CD14-positive monocyte (primary cell): ENCODE results near the gene PAGR1. TPM values are rescaled to one million over a fixed set of nuclear protein-coding genes. Genes with fewer than 3 reads are reported as not detected.
"Not testable (repeated sequence)": the region's sequence is repeated elsewhere in the genome, so short reads cannot be mapped to it uniquely, and the experiment has no call there.

Experiments used
- DNase-seq, 3 donors: peaks; one replicate each; pipeline ENCODE4 v3.0.0-alpha.2; 2011 to 2022
- H2AFZ ChIP-seq: 2 replicates; pipeline ENCODE4 v1.6.0; 2012; ENCODE audit warnings: mild to moderate bottlenecking, low read depth, low read length, inconsistent platforms; ENCODE audit not compliant: insufficient read depth, poor library complexity, severe bottlenecking
- H3K27ac ChIP-seq, 2 donors: 1 replicate in 1 of 2; 2 replicates in 1 of 2; pipeline ENCODE4 v1.5.1; 2012 to 2013; ENCODE audit warnings: low read length in 2 of 2, control low read depth in 1 of 2, inconsistent platforms in 1 of 2, low read depth in 1 of 2, mild to moderate bottlenecking in 1 of 2
- H3K27me3 ChIP-seq, 2 donors: one replicate each; pipeline versions ENCODE4 v1.6.0 to v1.6.1; 2011 to 2013; ENCODE audit warnings: low read length in 2 of 2; ENCODE audit not compliant: control insufficient read depth in 2 of 2, insufficient read depth in 2 of 2
- H3K36me3 ChIP-seq, 2 donors: replicated peaks in 1 of 2; 1 replicate in 1 of 2; 2 replicates in 1 of 2; pipeline versions ENCODE4 v1.5.1 to v1.6.1; 2012 to 2013; ENCODE audit warnings: low read length in 2 of 2, control low read depth in 1 of 2, inconsistent platforms in 1 of 2, mild to moderate bottlenecking in 1 of 2; ENCODE audit not compliant: insufficient read depth in 2 of 2, control insufficient read depth in 1 of 2
- H3K4me1 ChIP-seq, 2 donors: 1 replicate in 1 of 2; 2 replicates in 1 of 2; pipeline versions ENCODE4 v1.5.1 to v1.6.1; 2012 to 2013; ENCODE audit warnings: low read length in 2 of 2, control low read depth in 1 of 2, inconsistent platforms in 1 of 2, mild to moderate bottlenecking in 1 of 2, moderate library complexity in 1 of 2; ENCODE audit not compliant: insufficient read depth in 2 of 2, control insufficient read depth in 1 of 2
- H3K4me2 ChIP-seq: replicated peaks from 2 replicates; pipeline ENCODE3; 2012; ENCODE audit warnings: low read length, moderate library complexity, mild to moderate bottlenecking; ENCODE audit not compliant: poor library complexity, severe bottlenecking; ENCODE audit errors: extremely low read depth
- H3K4me3 ChIP-seq, 3 experiments: fragments of 200-600 bp in 1 of 3; sonication (generic) in 1 of 3; replicated peaks in 1 of 3; 1 replicate in 2 of 3; 2 replicates in 1 of 3; pipeline ENCODE4 v1.5.1; 2011 to 2013; ENCODE audit warnings: low read length in 3 of 3, mild to moderate bottlenecking in 3 of 3, control low read depth in 2 of 3, low read depth in 2 of 3, inconsistent platforms in 1 of 3, moderate library complexity in 1 of 3
- H3K79me2 ChIP-seq: 2 replicates; pipeline ENCODE4 v1.6.0; 2012; ENCODE audit warnings: mild to moderate bottlenecking, control low read depth, inconsistent platforms, low read length, moderate library complexity; ENCODE audit not compliant: insufficient read depth
- H3K9ac ChIP-seq: 2 replicates; pipeline ENCODE4 v1.6.0; 2017; ENCODE audit warnings: low read length, mild to moderate bottlenecking; ENCODE audit not compliant: insufficient read depth, poor library complexity, severe bottlenecking
- H3K9me3 ChIP-seq, 2 donors: replicated peaks in 1 of 2; 1 replicate in 1 of 2; 2 replicates in 1 of 2; pipeline versions ENCODE4 v1.5.1 to v1.6.1; 2012 to 2013; ENCODE audit warnings: low read length in 2 of 2, control low read depth in 1 of 2; ENCODE audit not compliant: control insufficient read depth in 1 of 2, insufficient read depth in 1 of 2
- H4K20me1 ChIP-seq: 2 replicates; pipeline ENCODE4 v1.6.0; 2012; ENCODE audit warnings: mild to moderate bottlenecking, low read length, control low read depth, moderate library complexity; ENCODE audit not compliant: insufficient read depth
- H3K27ac Mint-ChIP-seq, 7 donors: one replicate each; pipeline ENCODE4 v1.8.0; 2020; ENCODE audit warnings: mild to moderate bottlenecking in 7 of 7, mixed read lengths in 7 of 7, moderate library complexity in 6 of 7, inconsistent platforms in 2 of 7
- H3K27me3 Mint-ChIP-seq, 3 donors: one replicate each; pipeline ENCODE4 v1.8.0; 2021 to 2022; ENCODE audit warnings: low read depth in 3 of 3, mild to moderate bottlenecking in 3 of 3, mixed read lengths in 3 of 3, moderate library complexity in 3 of 3, inconsistent platforms in 1 of 3
- H3K36me3 Mint-ChIP-seq, 2 donors: one replicate each; pipeline ENCODE4 v1.8.0; 2020; ENCODE audit warnings: mixed read lengths in 2 of 2, inconsistent platforms in 1 of 2, mild to moderate bottlenecking in 1 of 2
- H3K4me1 Mint-ChIP-seq: one replicate; pipeline ENCODE4 v1.8.0; 2020; ENCODE audit warnings: mild to moderate bottlenecking, mixed read lengths
- H3K4me3 Mint-ChIP-seq, 2 donors: one replicate each; pipeline ENCODE4 v1.8.0; 2020; ENCODE audit warnings: mild to moderate bottlenecking in 2 of 2, mixed read lengths in 2 of 2, moderate library complexity in 1 of 2
- H3K9me3 Mint-ChIP-seq, 7 donors: one replicate each; pipeline ENCODE4 v1.8.0; 2020 to 2022; ENCODE audit warnings: mixed read lengths in 7 of 7, mild to moderate bottlenecking in 6 of 7, moderate library complexity in 6 of 7, inconsistent platforms in 2 of 7
- CTCF ChIP-seq: fragments of 200-600 bp; IDR thresholded peaks from one replicate; pipeline ENCODE4 v1.8.0; 2022; ENCODE audit warnings: antibody characterized with exemption, mild to moderate bottlenecking
- whole genome bisulfite sequencing: methylation state at CpG from one replicate; pipeline ENCODE4 v1.1.5; 2013; ENCODE audit warnings: missing lambda C conversion rate; ENCODE audit not compliant: insufficient coverage; 5-methylcytosine and 5-hydroxymethylcytosine counted together
- intact Hi-C, 2 donors: fragments of 100-400 bp; cut with micrococcal nuclease; formaldehyde crosslinking; loops; one replicate each; pipeline versions ENCODE4 v1.15.0 to v1.15.1; 2023
- polyA plus RNA-seq, 3 donors: library from polyadenylated mRNA; depleted of rRNA in 1 of 3; unstranded in 2 of 3; stranded (reverse) in 1 of 3; fragments of 300-500 nt in 2 of 3; fragments of >200 nt in 1 of 3; fragmentation: Illumina TruSeq in 2 of 3; gene quantifications; 1 replicate in 2 of 3; 2 replicates in 1 of 3; pipeline ENCODE4 v1.2.3, GENCODE V29; 2012 to 2021

PAGR1 gene
- polyA plus RNA-seq, 3 donors: 12.6 to 43.4 (median 36.3) TPM

DNA sequence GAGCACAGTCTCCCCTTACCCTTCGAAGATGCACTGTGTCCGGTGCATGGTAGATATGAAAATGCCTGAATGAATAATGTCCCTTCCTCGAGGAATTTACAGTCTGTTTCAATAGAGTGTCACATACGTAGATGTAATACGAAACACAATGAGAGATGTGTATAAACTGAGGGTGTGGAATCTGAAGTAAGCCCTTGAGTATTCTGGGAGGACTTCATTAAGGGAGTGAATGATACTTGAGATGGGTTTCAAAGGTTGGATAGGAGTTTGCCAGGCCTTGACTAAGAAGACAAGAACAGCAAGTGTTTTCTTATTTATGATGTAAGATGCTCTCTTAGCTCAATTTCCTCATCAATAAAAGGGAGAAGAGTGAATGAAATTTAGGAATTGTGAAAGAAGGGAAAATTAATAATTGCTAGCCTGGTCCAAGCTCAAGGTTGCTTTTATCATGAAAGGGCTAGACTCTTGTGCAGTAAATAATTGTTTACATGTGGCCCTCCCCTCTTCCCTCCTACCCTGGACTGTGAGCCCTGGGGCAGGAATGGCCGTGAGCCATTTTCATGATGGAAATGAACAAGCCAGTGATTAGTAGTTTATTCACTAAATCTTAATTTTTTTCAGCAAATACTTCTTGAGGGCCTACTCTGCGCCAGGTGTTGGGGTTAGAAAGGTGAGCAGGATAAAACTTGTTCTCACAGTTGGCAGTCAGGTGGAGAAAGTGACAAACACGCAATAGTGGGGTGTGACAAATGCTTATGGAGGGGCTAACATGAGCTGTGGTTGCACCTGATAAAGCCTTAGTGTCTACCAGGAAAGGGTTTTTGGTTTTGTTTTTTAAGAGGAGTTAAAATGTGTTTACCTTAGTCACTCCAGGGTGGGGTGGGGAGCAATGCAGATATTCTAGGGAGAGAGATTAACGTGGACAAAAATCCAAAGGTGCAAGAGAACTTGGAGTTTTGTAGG, 23.8 kb upstream of the PAGR1 start:
- H3K4me3 ChIP-seq: peak overlapping the region in 1 of 3 experiments; percentile 97
- H3K4me1 Mint-ChIP-seq: peaks cover 41% of the 10 kb centered on the region
- intact Hi-C loops: loop anchor here in 1 of 2 donors (2.0 kb wide), 2 partner anchors 13 to 45 kb away; no protein-coding TSS in a partner anchor

DNA sequence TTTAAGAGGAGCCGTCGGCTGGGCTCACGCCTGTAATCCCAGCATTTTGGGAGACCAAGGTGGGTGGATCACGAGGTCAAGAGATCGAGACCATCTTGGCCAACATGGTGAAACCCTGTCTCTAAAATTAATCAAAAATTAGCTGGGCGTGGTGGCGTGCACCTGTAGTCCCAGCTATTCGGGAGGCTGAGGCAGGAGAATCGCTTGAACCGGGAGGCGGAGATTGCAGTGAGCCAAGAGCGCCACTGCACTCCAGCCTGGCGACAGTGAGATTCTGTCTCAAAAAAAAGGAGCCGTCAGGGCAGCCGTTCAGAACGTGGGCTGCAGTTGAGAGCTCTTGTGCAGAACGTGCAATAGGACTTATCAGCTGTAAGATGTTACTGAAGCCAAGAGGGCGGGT, 22.8 kb upstream of the PAGR1 start:
- H4K20me1 ChIP-seq, H3K27ac ChIP-seq, H3K4me3 Mint-ChIP-seq, DNase-seq, H2AFZ ChIP-seq, H3K9ac ChIP-seq, H3K9me3 ChIP-seq, H3K4me2 ChIP-seq, H3K27me3 ChIP-seq, H3K9me3 Mint-ChIP-seq, H3K27me3 Mint-ChIP-seq, intact Hi-C loops, H3K4me3 ChIP-seq: not testable (repeated sequence)
- Histone ChIP-seq H3K4me1 (peaks cover 25 to 33% of the 10 kb centered on the region in 2 donors), H3K36me3 (peaks cover 14 to 16% of the 10 kb centered on the region in 2 donors), H3K79me2 (peaks cover 73% of the 10 kb centered on the region)
- peaks cover 41% of the 10 kb centered on the region for H3K4me1 Mint-ChIP-seq
- WGBS: 95% methylated on average over 16 of the region's 18 CpGs
- peak overlapping the region in 3 of 7 donors; percentile 3 to 65 (median 25) for H3K27ac Mint-ChIP-seq
- peaks cover 15 to 27% of the 10 kb centered on the region in 2 donors for H3K36me3 Mint-ChIP-seq

More for the DNA sequence above, 23.8 kb upstream of the PAGR1 start:
- H3K79me2 ChIP-seq: peaks cover 66% of the 10 kb centered on the region
- TF ChIP-seq CTCF: no peak
- H3K9me3 ChIP-seq: no peaks in the 10 kb centered on the region
- peak overlapping the region; percentile 91 for H3K4me2 ChIP-seq
- H3K36me3 ChIP-seq: peaks cover 6% of the 10 kb centered on the region in 2 donors
- no peak overlapping the region for H3K9ac ChIP-seq
- peak overlapping the region in 1 of 2 donors; percentile 74 for H3K27ac ChIP-seq
- Mint-ChIP-seq H3K36me3 (peaks cover 6 to 19% of the 10 kb centered on the region in 2 donors), H3K27ac (peak overlapping the region in 3 of 7 donors; percentile 21 to 89 (median 30)), H3K4me3 (no peak overlapping the region), H3K27me3 (peaks cover 0 to 1% (median 0%) of the 10 kb centered on the region in 3 donors), H3K9me3 (peaks cover 0 to 2% (median 0%) of the 10 kb centered on the region in 7 donors)
- H3K27me3 ChIP-seq: no peaks in the 10 kb centered on the region
- no peak for DNase-seq
- H3K4me1 ChIP-seq: peaks cover 25 to 33% of the 10 kb centered on the region in 2 donors
- 87% methylated on average over 5 of the region's 9 CpGs for WGBS
- no peaks in the 10 kb centered on the region for H4K20me1 ChIP-seq
- peak overlapping the region; percentile 97 for H2AFZ ChIP-seq
